HG02970 (cell line): ENCODE measurements around the gene DENND2A.
"Not testable (repeated sequence)": the region's sequence is repeated elsewhere in the genome, so short reads cannot be mapped to it uniquely, and the experiment has no call there.

Experiments used
- ATAC-seq: cut with Tn5 transposase; IDR thresholded peaks from one replicate; pipeline ENCODE4 v1.9.1; 2021; ENCODE audit warnings: mild to moderate bottlenecking, moderate library complexity, moderate number of reproducible peaks; ENCODE audit not compliant: unreplicated experiment, low FRiP score

DENND2A gene

GRCh38 chr7:140621401-140622021, 19.1 kb downstream of the DENND2A start:
- ATAC-seq: no peak

- not testable (repeated sequence) for ATAC-seq
Observed at GRCh38 chr7:140619915-140620510, 20.6 kb downstream of the DENND2A start.

GRCh38 chr7:140619176-140619575, 21.4 kb downstream of the DENND2A start:
- ATAC-seq: no peak

GRCh38 chr7:140618306-140618705, 22.3 kb downstream of the DENND2A start:
- no peak for ATAC-seq

GRCh38 chr7:140617081-140617480, 23.5 kb downstream of the DENND2A start:
- no peak for ATAC-seq

- ATAC-seq: no peak
Observed at GRCh38 chr7:140616328-140616727, 24.3 kb downstream of the DENND2A start.

GRCh38 chr7:140611641-140612040, 29.0 kb downstream of the DENND2A start:
- ATAC-seq: no peak

- no peak for ATAC-seq
Observed at GRCh38 chr7:140610204-140611165, 30.1 kb downstream of the DENND2A start.

GRCh38 chr7:140609646-140610045, 31.0 kb downstream of the DENND2A start:
- ATAC-seq: no peak

- ATAC-seq: no peak
Observed at GRCh38 chr7:140607441-140607989, 33.1 kb downstream of the DENND2A start.

- ATAC-seq: no peak
Observed at GRCh38 chr7:140605337-140605736, 35.3 kb downstream of the DENND2A start.

GRCh38 chr7:140604760-140605159, 35.9 kb downstream of the DENND2A start:
- ATAC-seq: no peak

- ATAC-seq: no peak
Observed at GRCh38 chr7:140604076-140604475, 36.5 kb downstream of the DENND2A start.

GRCh38 chr7:140601566-140602174, 38.9 kb downstream of the DENND2A start:
- no peak for ATAC-seq

- ATAC-seq: no peak
Observed at GRCh38 chr7:140600341-140600740, 40.3 kb downstream of the DENND2A start.

GRCh38 chr7:140597428-140597949, 43.1 kb downstream of the DENND2A start:
- no peak for ATAC-seq

GRCh38 chr7:140596519-140597427, 43.8 kb downstream of the DENND2A start:
- no peak for ATAC-seq

- ATAC-seq: no peak
Observed at GRCh38 chr7:140595468-140596092, 45.0 kb downstream of the DENND2A start.
